Suppressor macrophage (primary cell): ENCODE measurements around the gene IGF2R.
A peak's percentile ranks its signal among the peaks of the same experiment; 100 is the strongest.
"Not testable (repeated sequence)": the region's sequence is repeated elsewhere in the genome, so short reads cannot be mapped to it uniquely, and the experiment has no call there.

Experiments
- DNase-seq, 4 experiments: peaks; one replicate each; pipeline ENCODE4 v3.0.0-alpha.2; 2020 to 2022

IGF2R gene

DNA sequence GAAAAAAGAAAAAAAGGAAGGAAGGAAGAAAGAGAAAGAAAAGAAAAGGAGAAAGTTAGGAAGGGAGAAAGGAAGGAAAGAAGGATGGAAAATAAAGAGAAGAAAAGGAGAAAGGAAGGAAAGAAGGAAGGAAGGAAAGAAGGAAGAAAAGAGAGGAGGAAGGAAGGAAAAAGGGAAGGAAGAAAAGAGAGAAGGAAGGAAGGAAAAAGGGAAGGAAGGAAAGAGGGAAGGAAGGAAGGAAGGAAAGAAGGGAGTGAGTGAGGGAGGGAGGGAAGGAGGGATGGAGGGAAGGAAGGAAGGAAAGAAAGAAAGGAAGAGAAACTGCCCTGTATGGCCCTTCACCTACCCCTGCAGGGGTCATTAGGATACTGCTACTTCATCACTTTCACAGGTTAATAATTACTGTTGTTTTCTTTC is 12.9 kb upstream of the IGF2R start:
- no peak for DNase-seq

DNA sequence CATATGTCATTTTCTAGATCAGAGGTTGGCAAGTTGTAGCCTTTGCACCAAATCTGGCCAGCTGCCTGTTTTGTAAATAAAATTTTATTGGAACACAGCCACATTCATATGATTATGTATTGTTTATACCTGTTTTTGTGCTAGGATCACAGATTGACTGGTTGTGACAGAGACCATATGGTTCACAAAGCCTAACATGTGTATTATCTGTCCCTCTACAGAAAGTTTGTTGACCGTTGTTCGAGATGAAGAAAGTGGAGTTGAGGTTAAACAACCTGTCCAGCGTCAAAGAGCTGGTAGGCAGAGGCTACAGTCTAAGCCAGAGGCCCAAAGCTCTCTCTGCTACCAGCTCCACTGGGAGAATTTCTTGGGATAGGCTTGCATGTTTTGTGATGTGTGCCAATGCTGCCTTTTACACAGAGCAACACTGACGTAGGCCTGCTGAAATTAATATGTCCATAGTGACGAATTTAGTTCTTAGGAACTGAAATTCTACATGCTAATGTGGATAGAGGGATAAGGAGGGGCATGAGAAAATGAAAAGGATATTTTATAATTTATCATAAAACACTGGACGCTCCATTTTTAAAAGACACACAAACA is 11.7 kb upstream of the IGF2R start:
- no peak for DNase-seq

DNA sequence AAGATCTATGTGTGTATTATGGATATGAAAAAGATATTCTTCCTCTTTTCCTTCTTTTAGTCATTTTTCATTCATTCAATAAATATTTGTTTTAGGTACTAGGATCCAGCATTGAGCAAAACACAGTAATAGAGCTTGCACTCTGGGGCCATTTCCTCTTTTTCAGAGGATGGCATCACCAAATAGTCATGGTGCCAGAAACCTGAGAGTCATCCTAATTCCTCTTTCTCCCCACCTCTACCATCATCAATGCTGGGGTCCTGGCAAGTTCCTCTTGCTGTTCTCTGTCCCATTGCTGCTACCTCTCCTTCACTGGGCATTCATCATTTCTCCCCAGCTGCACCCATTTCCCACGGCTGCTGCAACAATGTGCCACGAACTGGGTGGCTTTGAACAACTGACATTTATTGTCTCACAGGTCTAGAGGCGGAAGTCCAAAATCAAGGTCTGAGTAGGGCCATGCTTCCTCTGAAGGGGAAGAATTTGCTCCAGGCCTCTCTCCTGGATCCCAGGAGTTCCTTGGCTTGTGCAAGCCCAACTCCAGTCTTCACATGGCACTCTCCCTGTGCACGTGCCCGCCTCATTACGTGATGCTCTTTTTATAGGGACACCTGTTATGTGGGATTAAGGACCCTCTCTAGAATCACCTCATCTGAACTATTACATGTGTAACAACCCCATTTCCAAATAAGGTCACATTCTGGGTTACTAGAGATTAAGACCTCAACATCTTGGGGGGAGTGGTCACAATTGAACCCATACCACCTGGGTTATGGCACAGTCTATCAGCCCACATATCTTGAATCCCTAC is 9.5 kb upstream of the IGF2R start:
- DNase-seq, result peak; percentile 83 to 95 (median 88)

DNA sequence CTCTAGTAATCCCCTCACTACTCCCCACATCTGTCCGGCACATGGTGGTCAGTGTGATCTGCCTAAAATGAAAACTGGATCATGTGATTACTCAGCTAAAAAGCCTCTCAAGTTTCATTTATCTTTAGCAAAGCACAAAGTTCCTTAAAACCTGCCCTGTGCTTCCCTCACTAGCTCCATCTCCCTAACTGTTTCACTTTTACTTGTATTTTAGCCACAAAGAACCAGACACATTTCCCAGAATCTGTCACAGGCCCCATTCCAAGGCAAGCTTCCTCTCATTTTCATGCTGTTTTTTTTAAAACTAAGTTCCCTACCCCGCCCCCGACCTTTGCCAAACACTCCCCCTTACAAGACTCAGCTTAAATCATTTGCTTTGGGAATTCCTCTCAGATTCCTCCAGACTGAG is 8.9 kb upstream of the IGF2R start:
- DNase-seq, result peak; percentile 58 to 84 (median 76)

DNA sequence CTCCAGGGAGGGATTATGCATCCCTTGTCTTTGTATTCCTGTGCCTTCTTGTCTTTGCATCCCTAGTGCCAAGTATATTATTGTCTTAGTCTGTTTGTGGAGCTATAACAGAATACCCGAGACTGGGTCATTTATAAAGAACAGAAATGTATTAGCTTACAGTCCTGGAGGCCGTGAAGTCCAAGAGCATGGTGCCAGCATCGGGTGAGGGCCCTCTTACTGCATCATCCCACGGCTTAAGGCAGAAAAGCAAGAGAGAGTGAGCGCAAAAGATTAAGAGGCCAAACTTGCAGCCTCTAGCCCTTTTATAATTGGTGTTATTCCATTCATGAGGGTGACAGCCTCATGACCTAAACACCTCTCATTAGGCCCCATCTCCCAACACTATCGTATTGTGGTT is 8.4 kb upstream of the IGF2R start:
- no peak for DNase-seq

DNA sequence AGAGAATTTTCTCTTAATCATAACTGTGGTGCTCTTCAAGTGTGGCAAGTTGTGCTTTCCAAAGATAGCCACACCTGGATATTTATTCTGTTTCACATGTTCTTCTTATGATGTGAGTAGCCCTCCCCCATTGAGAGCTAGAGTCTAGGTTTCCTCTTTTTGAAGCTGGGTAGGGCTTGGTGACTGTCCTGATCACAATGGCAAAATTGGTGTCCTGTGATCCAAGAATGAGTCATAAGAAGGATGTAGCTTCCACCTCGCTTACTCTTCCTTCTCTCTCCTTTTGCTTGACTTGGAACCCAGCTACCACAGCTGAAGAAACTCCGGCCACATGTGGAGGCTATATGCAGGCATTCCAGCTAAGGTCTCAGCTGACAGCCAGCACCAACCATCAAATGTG is 7.4 kb upstream of the IGF2R start:
- peak; percentile 75 to 92 (median 85) for DNase-seq

DNA sequence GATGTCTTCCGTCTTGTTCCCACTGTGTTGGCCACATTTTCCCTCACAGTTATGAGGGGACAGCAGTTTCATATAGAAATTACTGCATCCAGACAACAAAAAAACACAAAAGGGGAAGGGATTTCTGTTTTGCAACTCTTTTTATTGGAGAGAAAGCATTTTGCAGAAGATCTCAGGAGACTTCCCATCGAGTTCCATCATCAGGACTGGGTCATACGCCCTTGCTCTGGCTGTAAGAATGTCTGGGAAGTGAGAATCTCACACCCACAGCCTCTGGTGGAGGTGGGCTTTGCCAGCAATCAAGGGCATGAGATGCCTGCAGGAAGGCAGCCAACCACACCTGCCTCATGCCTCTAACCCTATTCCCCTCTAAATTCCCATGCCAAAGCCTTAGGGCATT is 5.8 kb upstream of the IGF2R start:
- DNase-seq, result peak; percentile 60 to 81 (median 76)

DNA sequence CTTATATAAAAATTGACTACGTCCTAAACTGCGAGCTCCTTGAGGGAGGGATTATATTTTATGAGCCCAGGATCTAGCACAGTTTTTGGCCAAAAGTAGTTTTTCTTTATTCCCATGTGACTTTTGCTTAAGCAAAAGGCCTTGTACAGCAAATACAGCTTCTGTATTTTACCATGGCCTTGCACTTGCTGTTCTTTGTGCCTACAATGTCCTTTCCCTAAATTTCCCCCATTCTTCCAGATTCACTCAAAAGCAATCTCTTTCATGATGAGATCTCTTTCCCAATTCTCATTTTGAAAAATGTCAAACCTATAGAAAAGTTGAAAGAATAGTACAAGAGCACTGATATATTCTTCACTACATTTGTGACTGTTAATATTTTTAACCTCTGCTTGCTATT is 4.8 kb upstream of the IGF2R start:
- no peak for DNase-seq

DNA sequence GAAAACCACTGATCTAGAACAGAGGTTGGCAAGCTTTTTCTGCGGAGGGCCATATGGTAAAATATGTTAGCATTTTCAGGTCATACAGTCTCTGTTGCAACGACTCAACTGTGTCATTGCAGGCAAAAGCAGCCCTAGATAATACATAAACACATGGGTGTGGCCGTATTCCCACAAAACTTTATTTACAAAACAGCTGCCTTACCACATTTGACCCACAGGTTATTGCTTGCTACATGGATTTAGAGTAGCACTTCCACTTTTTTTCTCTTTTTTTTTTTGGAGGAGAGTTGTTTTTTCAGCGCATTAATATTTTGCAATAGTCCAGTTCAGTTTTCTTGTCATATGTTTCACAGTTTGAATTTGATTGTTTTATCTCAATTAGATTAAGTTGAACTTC is 2.5 kb upstream of the IGF2R start:
- peak; percentile 73 to 93 (median 83) for DNase-seq

DNA sequence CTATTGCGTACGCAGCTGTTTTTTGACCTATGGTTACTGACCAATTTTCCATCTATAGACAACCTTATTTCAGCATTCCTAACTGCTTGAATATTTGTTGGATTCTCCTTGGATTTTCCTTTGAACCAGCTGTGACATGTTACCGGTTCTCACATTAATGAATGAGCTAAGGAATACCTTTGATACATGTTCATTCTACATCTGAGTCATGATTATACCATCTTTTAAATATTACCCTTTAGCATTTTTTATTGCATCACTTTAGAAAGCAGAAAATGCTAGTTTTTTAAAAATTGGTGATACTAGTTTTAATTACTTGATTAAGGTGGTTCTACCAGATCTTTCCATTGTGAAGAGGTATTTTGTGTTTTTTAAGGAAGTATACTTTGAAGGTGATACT is 1.9 kb upstream of the IGF2R start:
- DNase-seq, result no peak

DNA sequence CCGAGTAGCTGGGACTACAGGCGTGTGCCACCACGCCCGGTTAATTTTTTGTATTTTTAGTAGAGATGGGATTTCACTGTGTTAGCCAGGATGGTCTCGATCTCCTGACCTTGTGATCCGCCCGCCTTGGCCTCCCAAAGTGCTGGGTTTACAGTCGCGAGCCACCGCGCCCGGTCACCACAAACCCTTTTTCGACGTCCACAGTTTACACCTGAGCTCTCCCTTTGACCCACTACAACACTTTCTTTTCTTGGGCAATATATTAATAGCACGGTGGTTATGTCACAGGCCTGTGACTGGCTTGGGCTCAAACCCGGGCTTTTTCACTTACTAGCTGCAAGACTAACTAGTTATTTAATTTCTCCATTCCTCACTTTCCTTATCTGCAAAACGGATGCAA is 1.3 kb upstream of the IGF2R start:
- DNase-seq, result not testable (repeated sequence)

DNA sequence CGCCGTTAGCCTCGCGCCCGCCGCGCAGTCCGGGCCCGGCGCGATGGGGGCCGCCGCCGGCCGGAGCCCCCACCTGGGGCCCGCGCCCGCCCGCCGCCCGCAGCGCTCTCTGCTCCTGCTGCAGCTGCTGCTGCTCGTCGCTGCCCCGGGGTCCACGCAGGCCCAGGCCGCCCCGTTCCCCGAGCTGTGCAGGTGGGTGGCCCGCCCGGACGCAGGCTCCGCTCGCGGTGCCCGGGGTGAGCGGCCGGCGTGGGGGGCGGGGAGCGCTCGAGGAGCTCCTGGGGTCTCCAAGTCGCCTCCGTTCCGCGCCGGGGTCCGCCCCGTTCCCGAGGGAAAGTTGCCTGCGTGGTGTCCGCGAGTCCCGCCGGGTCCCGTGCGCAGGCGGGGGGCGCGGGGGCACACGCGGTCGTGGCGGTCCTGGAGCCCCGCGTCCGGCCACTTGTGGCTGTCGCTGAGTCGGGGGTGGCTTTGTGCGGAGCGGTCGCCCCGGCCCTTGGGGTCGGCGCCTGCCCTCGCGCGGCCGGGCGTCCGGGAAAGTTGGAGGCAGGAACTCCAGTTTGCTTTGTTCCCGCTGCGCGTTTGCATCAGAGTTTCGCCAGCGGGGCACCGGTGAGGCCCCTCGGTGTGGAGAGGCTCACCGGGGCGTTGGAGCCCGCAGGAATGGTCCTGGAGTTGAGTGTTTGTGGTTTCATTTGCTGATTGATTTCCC is 476 bp downstream of the IGF2R start:
- DNase-seq, result peak; percentile 37 to 70 (median 58)

DNA sequence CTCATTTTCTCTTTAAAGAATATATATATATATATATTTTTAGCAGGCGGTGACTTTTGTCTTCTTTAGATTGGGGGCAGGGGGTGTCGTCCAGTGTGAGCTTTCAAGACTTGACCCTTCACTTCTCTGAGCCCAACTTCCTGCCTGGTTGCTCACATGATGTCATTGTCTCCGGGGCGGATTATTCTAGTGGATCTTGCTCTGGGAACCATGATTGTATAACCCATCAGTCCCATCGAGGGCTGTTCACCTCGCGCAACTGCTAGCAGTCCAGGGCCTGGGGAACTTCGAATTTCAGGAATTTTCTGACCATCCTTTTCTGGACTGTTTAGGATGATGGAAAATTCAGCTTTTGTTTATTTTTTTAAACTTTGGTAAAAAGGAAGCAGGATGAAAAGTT is 1.0 kb downstream of the IGF2R start:
- peak; percentile 84 to 89 (median 87) for DNase-seq

DNA sequence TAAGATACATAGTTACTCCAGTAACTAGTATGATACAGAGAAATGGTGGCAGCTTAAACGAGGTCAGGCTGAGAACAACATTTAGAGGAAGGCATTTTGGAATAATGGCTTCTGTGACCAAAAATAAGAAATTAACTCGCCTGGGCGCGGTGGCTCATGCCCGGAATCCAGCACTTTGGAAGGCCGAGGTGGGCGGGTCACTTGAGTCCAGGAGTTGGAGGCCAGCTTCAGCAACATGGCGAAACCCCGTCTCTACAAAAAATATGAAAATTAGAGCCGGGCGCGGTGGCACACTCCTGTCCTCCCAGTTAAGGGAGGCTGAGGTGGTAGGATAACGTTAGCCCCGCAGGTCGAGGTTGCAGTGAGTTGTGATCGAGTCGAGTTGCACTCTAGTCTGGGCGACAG is 1.8 kb downstream of the IGF2R start:
- DNase-seq, result no peak

DNA sequence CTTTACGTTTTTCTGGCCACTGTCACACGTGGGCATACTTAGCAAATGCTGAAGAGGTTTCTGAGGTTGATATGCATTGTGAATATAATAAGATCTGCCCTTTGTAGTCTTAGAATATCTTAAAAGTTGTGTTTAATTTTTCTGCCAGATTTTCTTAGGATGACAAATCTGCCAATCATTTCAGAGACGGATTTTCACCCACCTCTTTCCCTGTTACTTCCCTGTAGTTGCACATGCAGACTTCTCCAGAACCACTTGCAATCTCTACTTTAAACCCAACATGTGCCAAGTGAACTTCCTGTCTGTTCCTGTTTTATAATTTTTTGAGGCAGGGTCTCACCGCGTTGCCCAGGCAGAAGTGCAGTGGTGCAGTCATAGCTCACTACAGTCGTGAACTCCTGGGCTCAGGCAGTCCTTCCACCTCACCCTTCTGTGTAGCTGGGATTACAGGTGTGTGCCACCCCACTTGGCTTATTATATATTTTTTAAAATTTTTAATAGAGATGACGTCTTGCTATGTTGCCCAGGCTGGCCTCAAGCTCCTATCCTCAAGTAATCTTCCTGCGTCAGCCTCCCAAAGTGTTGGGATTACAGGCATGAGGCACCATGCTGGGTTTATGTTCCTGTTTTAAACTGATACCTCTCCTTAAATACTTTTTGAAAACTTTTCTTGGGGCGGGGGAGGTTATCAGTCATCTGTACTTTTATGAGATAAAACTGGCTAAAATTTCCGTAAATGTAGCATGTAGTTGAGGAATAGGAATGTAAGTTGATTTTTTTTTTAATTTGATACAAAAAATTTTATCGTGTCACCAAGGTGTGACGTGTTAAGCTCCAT is 2.7 kb downstream of the IGF2R start:
- DNase-seq, result peak in 1 of 4 experiments; percentile 58

DNA sequence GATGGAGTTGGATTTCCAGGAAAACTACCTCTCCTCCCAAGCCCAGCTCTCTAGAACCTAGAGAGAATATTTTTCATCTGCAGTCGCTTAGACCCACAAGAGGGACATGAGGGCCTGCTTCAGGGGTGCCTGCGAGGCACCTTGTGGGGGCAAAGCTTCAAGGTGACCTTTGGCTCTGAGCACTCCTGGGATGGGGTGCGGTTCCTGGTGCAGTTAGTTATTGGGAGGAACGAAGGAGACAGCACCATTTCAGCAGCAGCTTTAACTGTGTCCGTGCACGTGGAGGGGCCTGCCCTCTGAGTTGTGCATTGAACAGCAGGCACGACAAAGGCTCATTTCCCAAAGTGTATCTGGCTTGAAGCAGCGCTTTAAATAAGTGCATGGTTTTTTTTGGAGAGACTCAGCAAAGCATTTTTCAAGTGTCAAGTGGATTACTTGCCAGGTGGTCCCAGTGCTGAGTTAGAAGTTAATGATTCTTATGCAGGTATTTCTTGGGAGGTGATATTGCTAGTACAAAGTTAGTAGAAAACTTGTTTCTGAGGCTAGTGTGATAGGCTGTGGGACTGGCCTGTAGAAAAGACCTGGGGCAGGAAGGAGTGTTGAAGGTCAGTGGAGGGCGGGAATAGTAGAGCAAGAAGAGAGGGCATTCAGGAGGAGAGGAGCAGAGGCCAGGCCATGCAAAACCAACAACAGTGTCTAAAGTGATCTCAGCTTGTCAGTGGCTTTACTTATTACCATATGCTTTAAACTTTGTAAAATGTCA is 3.8 kb downstream of the IGF2R start:
- DNase-seq, result no peak

DNA sequence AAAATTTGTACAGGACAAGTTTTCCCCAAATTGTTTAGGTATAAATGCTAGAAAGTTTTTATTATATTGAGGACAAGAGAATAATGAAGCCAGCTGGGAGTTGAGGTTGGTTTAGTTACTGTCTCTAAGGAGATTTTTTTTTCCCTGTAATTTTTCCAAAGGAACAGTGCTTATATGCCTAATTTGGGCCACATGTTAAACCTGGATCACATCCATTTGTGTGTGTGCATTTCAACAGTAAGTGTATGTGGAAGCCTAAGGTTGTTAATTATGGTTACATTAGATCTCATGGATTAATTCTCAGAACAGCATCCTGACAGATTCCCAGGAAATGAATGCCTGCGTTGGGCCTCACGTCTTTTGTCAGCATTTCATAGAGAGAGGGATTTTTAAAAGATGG is 4.5 kb downstream of the IGF2R start:
- DNase-seq, result no peak

DNA sequence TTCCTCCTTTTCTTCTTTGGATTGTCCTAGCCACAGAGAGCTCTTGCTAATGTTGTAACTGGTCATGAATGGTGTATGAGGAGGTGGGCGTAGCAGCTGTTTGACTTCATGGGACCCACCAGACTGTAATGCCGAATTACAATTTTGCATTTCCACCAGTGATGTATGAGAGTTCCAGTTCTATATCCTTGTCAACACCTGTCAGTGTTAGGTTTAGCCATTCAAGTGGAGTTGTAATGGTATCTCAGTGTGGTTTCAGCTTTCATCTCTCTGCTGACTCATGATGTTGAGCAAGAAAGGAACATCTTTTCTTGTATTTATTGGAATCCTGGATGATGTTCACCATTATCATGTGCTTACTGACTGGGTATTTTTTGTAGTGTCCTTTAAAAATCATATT is 5.1 kb downstream of the IGF2R start:
- peak in 2 of 4 experiments; percentile 58 to 65 for DNase-seq

DNA sequence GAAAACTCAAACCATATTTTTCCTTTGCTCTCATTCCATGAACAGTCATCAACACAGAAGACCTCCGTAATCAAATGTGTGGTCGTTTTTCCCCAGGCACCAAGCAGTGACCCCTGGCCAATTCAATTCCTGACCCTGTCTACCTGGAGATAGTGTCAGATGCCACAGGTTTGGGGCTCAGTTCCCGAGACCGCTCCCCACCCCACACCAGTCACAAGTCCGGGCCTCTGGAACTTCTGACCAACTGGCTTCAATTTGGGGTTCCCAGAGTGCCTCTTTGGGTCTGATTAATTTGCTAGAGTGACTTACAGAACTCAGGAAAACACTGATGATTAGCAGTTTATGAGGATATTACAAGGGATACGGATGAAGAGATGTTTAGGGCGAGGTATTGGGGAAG is 6.0 kb downstream of the IGF2R start:
- no peak for DNase-seq

DNA sequence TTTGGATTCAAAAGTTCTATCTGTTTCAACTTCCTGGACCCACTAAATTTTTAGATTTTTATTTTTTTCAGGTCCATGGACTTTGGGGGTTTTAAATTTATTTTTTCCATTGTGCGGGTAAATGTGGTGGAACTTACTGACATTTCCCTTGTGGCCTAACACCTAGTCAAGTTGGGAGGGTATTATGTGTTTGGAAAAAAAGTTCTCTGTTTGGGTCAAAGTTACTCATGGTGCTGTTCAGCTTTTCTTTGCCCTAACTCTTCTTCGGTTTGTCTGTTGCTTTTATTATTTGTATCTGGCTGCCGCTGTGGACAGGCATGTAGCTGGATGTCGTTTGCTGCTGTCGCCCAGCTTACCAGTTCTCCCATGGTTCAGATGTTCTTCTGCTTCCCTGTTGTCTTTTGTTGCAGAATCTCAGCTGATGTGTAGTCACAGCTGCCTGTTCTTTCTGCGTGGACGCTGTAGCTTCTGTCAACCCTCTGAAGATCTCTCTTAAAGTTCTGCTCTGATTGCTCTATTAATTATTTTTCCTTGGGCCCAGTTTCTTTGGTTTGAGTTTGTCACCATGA is 7.9 kb downstream of the IGF2R start:
- DNase-seq, result peak in 2 of 4 experiments; percentile 52 to 57

DNA sequence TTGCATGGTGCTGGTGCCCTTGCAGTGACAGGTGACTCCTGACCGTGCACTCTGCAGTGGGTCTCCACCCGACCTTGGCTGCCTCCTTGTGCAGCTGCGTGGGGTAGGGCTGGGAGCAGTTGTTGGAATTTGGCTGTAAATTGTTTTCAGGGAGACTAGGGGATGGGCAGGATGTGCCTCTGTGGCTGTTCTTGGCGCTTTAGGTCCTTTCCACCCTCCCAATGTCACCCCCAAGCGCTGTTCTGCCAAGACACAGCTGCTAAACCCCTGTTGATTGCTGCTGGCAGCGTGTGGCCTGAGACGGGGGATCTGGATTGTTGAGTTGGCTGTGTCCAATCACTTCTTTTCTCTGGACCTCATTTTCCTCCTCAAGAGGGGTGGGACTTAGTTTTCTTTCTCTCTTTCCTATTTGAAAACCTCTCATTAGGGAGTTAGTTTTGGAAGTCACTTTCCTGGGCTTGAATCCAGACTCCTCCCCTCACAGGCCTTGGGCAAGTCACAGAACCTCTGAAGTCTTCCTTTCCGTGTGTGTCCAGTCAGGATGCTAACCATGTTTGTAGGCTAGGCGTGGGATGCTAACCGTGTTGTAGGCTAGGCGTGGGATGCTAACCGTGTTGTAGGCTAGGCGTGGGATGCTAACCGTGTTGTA is 8.5 kb downstream of the IGF2R start:
- no peak for DNase-seq
